HFF-Myc (cell line): ENCODE results near the gene CHN1.

Experiments
- DNase-seq: peaks from one replicate; pipeline ENCODE4 v3.0.0-alpha.2; 2011; ENCODE audit warnings: low read depth; ENCODE audit errors: extremely low read depth
- H3K4me3 ChIP-seq: replicated peaks from 2 replicates; pipeline ENCODE4 v1.5.1; 2011; ENCODE audit warnings: low read depth, mild to moderate bottlenecking, control low read depth, low read length
- TF ChIP-seq, protein P1 (sequence below): IDR thresholded peaks from 2 replicates; pipeline ENCODE4 v1.5.1; 2012; ENCODE audit warnings: mild to moderate bottlenecking, low read depth, low read length, control low read depth; ENCODE audit errors: missing control alignments

Gene CHN1

GRCh38 chr2:174797781-174798276 lies 207.4 kb downstream of the CHN1 start:
- DNase-seq = peak; percentile 80
- TF ChIP-seq, protein P1, sequence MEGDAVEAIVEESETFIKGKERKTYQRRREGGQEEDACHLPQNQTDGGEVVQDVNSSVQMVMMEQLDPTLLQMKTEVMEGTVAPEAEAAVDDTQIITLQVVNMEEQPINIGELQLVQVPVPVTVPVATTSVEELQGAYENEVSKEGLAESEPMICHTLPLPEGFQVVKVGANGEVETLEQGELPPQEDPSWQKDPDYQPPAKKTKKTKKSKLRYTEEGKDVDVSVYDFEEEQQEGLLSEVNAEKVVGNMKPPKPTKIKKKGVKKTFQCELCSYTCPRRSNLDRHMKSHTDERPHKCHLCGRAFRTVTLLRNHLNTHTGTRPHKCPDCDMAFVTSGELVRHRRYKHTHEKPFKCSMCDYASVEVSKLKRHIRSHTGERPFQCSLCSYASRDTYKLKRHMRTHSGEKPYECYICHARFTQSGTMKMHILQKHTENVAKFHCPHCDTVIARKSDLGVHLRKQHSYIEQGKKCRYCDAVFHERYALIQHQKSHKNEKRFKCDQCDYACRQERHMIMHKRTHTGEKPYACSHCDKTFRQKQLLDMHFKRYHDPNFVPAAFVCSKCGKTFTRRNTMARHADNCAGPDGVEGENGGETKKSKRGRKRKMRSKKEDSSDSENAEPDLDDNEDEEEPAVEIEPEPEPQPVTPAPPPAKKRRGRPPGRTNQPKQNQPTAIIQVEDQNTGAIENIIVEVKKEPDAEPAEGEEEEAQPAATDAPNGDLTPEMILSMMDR = no peak
- H3K4me3 ChIP-seq = no peak overlapping the region

DNA sequence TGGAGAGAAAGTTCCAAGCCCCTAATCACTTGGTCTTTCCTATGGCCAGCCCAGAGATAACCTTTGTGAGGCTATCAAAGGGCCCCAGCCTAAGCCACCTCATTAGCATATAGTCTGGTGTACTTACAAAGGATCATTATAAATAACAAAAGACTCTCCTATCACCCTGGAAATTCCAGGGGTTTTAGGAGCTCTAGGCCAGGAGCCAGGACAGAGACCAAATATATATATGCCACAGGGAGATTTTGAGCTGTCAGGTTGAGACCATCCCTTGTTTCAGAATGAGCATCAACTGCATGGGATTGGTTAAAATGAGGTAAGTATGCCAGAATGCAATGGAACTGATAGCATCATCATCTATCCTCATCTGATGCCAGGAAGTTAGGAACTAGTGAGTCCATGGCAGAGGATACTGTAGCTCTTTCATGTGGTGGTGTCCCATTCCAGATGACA lies 208.8 kb downstream of the CHN1 start:
- no peak for DNase-seq
- no peak overlapping the region for H3K4me3 ChIP-seq
- TF ChIP-seq, protein P1 = no peak

GRCh38 chr2:174794851-174795374 lies 210.3 kb downstream of the CHN1 start:
- no peak for DNase-seq
- TF ChIP-seq, protein P1 = no peak
- H3K4me3 ChIP-seq = no peak overlapping the region

- TF ChIP-seq, protein P1 = no peak
- H3K4me3 ChIP-seq = no peak overlapping the region
- DNase-seq = no peak
Observed at GRCh38 chr2:174792309-174793025, 212.7 kb downstream of the CHN1 start.

DNA sequence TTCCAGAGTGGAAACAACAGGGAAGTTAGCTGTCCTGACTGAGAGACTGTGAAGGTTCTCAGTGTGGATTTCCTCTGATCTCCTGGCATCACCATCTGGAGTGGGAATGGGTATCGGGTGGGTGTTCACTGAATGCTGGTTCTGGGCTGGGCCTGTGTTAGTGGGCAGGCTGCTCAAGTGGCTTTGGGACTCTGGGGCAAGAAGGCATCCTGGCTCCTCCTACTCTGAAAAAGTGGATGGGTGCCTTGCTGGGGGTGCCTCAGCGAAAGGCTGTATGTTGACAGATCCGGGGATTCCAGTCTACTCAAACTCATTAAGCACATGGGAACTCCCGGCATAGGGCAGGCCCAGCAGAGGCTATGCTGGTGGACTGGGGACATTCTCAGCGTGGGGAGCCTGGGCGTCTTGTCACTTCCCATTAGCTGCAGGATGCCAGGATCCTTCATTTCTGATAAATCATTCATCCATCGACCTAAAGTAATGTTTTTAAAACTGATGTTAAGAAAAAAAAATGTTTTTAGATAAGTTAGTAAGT lies 213.4 kb downstream of the CHN1 start:
- H3K4me3 ChIP-seq = no peak overlapping the region
- DNase-seq = no peak
- TF ChIP-seq, protein P1 = no peak

DNA sequence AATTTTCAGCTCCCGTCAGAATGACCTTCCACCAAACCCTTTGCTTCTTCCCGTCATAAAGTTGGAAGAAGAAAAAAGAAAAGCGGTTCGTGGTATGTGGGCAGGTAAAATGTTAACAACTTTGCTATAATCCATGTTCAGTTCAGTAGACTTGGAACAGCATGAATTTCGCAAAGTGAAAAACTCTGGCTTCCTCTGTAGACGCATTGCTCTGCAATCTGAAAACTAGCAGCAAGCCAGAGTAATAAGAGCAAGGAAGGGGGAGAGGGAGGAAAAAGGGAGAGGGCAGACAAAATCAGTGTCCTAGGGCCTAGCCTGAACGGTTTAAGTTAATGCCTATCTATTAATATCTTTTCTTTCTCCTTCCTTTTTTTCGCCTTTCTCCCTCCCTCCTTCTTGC lies 214.2 kb downstream of the CHN1 start:
- no peak overlapping the region for H3K4me3 ChIP-seq
- TF ChIP-seq, protein P1 = no peak
- DNase-seq = no peak
